HG03432 (cell line): Measurements from ENCODE around the gene DDX54.
"Not testable (repeated sequence)": the region's sequence is repeated elsewhere in the genome, so short reads cannot be mapped to it uniquely, and the experiment has no call there.

Source experiments
- ATAC-seq: cut with Tn5 transposase; IDR thresholded peaks from one replicate; pipeline ENCODE4 v1.9.1; 2021; ENCODE audit warnings: mild to moderate bottlenecking, moderate library complexity; ENCODE audit not compliant: unreplicated experiment

Gene DDX54

DNA sequence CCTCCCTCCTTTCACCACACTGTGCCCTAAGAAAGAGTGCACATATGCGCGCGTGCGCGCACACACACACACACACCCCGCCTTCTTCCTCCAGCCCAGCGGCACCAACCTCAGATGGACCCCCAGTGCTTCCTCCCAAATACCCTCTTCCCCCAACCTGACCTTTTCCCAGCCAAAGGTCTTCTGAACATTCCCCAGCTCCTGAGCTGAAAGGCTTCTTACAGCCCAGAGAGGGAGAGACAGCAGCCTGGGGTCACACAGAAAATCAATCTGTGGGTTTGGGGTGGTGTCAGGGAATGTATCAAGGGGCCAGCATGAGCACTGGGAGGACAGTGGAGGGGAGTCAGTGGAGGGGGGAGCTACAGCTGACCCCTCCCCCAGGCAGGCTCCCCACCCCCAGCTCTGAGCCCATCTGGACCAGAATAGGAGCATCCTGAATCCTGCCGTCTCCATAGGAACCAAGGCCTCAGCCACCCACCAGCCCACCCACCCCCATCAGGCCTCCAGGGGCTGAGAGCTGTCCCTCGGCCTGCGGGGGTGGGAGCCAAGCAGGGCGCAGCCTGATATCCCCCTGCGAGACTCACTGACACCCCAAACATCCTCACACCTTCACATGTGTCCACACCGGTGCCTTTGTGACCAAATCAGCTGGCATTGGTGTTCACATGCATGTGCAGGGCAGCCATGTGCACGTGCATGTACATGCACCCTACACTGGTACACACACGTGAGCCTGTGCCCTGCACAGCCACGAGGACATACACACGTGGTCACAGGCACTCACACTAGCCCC, 55.4 kb downstream of the DDX54 start:
- ATAC-seq, result no peak

DNA sequence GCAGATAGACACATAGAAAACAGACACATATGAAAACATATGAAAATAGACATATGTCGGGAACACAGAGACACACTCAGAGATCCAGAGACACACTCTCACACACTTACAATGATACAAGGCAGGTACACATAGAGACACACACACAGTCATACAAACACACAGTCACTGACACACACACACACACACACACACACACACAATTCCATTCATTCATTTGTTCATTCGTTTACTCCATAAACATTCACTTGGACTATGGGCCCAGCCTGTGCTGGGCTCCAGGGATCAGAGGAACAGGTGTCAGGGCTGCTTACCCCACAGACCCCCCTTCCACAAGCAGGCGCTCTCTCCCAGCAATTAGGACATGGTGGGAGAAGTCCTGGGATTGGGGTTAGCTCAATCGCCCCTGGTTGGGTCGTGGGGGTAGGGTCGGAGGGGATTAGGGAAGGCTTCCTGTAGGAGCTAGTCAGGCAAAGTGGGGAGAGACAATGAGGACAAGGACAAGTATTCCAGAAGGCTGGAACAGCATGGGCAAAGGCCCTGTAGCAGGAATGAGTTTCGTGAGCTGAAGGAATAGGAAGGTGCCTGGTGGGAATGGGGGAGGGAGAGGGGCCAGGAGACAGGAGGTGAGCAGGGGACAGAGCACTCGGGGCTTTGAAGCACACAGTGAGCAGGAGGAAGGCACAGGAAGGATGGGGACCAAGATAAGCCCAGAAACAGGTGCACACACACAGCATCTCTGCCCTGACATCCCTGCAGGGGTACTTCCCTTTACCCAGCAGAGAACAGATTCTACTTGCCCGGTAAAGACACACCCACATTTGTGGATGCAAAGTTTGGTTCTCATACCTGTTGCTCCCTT, 56.2 kb downstream of the DDX54 start:
- ATAC-seq, result no peak

DNA sequence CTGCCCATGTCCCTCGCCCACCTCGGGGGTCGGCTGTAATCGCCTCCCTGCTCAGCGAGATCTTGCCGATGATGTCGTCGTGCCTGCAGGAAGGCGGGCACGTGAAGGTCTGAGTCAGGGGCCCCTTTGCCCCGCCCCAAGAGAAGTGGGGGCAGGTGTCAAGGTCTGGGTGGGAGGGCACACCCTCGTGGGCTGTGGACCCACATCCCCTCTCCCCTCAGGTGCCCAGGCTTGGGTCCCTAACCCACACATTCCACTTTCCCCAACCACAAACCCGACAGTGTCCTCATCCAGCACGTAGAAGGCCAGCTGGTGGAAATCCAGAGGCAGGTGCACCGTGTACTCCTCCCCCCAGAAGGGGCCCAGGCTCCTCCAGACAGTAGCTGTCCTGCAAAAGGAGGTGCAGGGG, 57.5 kb downstream of the DDX54 start:
- no peak for ATAC-seq

DNA sequence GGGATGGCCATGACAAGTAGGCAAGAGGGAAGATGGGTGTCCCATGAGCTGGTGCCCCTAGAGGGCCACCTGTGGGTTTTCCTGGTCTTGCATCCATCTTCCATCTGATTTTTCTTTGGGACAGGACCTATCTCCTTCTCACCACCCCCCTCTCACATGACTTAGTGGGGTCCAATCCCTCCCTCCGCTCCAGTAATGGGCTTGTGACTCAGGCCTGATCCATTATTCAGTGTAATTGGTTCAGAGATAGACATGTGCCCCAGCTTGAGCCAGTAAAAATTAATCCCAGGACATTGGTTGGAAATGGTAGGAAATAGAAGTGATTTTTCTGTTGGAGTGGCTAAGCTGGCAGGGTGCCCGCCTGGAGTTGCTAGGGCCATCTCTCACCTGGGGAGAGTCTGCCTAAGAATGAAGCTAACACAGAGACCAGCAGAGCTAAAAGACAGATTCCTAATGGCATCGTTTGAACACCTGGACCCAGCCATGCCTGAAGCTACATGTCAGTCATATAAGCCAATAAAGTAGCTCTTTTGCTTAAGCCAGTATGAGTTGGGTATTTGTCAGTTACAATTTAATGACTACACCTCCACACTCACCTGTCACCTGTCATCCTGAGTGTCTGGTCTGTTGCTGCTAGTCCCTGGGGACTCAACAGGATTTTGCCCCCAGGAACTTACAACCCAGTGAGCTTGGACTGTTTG, 64.5 kb downstream of the DDX54 start:
- no peak for ATAC-seq

DNA sequence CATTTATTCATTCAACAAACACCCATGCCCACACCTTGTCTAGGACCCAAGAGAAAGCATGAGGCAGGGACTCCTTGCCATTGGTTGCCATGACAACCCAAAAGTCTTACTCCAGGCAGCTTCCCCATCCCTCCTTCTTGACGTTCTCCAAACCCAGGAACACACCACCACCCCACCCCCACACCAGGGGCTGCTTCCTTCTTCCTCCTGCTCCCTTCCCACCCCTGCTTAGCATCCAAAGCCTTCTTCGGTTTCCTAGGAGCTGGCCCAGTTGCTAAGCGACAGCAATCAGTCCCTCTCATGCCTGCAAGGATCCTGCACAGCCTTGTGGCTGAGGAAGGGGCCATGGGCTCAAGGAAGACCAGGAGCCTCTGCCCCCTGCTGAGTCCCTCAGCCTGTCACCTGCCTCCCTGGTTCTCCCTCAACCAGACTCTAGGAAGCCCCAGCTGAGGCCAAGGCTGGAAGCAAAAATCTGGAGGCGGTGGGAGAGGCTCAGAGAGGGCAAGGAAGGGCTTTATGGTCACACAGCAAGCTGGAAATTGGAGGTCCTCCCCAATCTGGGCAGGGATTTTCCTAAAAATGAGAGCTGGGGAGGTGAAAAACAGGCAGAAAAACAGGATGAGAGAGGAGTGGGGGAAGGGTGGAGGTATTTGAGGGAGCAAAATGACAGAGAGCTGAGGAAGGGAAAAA, 65.2 kb downstream of the DDX54 start:
- ATAC-seq, result no peak

DNA sequence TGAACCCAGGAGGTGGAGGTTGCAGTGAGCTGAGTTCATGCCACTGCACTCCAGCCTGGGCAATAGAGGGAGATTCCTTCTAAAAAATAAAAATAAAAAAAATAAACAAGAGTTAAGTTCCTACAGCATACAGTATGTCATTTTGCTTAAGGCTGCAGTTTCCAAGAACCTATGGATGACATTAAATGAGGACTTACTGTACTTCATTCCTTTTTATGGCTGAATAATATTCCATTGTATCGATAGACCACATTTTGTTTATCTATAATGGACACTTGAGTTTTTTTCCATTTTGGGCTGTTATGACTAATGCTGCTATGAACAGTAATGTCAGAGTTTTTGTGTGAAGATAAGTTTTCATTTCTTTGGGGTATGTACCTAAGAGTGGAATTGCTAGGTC, 67.1 kb downstream of the DDX54 start:
- no peak for ATAC-seq

DNA sequence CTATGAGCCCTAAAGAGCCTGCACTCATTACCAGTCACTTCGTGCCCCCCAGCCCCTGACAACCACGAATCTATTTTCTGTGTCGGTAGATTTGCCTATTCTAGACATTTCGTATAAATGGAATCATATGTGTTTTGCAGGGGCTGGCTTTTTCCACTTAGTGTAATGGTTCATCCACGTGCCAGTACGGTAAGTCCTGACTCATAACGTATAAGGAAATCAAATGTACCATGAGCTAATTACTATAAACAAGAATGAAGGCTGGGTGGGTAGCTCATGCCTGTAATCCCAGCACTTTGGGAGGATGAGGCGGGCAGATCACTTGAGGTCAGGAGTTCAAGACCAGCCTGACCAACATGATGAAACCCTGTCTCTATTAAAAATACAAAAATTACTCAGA, 67.6 kb downstream of the DDX54 start:
- ATAC-seq, result not testable (repeated sequence)

DNA sequence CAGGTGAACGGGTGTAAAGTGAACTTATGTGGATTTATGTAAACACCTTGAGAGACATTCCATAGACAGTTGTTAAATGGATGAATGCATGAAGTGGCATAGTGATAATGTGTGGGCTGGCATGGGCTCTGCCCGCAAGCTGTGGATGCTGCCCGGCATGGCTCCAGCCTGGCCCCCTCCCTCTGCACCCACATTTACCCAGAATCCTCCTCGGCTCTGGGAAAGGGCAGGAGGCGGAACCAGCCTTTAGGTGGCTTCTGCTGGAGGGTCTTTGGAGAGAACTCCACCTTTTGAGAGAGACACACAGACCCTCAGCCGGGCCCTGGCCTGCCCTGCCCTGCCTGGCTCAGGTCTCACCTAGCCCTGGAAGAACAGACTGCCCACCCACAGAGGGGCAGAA, 68.4 kb downstream of the DDX54 start:
- ATAC-seq, result no peak

DNA sequence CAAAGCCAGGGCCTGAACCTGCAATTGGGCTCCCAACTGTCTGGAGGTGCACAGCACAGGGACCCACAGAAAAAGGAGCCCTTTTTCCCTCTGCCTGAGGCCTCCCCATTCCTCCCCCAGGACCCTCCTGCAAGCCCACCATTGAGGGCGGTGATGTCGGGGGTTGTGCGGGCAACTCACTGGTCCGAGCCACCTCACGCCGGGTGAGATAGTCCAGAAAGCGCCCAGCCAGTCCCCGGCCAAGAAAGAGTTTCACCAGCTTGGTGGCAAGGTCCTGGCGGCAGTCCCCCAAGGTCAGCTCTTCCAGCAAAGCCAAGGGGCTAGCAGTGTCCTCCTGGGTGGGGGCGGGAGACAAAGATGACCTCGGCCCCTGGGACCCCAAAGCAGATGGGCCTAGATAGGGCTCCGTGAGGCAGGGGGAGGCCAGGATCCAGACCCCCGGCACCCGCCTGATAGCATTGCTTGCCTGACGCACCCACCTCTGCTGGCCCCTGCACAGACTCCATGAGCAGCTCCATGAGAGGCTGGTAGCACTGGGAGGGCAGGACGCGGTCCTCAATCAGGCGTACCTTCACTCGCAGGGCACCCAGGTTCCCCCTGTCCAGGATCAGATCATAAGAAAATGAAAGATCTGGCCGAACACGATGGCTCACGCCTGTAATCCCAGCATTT, 69.7 kb downstream of the DDX54 start:
- no peak for ATAC-seq

DNA sequence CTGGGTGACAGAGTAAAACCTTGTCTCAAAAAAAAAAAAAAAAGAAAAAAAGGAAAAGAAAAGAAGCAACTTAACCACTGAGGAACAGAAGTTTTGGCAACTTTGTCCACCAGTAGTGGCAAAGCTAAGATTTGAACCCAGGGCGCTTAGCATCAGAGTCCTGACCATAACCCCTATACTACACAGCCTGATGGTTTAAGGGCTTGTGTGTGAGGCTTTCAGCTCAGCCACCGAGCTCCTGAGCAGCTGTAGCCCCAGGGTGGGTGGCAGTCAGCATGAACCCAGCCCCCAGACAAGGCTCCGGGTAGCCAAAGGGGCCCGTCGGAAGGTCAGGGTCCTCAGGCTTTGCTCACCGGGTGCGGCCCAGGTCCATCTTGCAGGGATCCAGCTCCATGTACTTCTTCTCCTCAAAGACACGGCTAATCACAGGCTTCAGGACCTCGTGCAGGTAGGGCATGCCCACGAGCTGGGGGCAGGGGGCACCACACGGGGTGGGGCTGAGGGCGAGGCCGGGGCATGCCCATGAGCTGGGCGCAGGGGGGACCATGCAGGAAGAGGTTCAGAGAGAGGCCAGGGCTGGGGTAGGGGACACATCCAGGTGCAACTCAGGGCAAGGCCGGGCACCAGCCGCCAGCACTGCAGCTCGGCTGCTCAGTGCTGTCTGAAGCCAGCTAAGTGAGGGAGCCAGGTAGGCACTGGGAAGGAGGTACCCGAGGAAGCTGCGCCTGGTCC, 70.7 kb downstream of the DDX54 start:
- ATAC-seq, result no peak

DNA sequence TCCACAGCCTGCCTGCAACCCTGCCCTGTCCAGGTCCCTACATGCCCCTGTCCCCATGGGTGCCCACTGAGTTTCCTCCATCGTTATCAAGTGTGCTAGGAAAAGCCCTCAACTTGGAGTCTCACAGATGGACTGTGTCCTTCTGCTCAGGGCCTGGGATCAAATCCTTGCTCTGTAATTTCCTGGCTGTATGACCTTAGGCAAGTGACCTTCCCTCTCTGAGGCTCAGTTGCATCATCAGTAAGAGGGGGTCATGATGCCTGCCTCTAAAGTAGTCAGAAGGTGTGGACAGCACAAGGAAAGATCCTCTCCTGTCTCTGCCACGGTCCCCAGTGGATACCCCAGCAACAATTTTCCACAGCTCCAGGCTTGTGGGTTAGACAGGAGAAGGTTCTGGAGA, 71.9 kb downstream of the DDX54 start:
- no peak for ATAC-seq

DNA sequence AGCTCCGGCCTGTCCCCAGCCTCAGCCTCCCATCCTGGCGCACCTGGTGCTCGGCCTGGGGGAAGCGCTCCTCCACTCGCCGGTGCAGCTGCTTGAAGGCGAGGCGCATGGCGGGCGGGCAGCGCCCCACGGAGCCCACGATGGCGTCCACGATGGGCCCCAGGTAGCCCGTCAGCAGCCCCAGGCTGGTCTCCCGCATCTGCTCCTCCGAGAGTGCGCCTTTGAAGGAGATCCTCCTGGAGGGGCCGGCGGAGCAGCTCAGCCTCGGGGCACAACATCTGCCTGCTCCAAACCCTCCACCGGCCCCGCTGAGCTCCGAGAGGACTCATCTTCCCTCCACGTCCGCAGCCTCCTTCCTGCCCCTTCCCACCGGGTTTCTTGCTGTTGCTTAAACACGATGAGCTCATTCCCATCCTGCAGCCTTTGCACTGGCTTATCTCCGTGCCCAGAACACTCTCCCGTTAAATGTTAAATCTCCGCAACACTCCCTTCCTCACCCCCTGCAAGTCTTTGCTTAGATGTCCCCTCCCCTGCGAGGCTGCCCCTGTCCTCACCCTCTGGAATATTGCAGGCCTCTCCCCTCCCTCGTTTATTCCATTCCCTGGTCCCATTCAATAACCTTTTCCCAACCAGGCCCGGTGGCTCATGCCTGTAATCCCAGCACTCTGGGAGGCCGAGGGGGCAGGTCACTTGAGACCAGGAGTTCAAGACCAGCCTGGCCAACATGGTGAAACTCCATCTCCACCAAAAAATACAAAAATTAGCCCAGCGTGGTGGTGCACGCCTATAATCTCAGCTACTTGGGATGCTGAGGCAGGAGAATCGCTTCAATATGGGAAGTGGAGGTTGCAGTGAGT, 73.0 kb downstream of the DDX54 start:
- no peak for ATAC-seq

DNA sequence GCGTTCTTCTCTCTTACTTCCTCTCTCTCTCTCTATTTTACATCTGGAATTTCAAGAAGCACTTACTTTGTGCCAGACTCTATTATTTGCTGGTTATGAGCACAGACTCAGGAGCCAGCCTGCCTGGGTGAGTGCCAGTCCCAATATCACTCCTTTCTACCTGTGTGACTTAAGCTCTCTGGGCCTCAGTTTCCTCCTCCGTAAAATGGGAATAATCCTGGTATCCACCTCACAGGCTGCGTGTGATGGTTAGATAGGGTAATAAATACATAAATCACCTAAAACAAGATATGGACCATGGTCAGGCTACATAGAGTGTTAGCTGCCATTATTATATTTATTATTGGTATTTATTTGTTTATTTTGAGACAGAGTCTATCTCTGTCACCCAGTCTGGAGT, 74.0 kb downstream of the DDX54 start:
- ATAC-seq, result no peak

DNA sequence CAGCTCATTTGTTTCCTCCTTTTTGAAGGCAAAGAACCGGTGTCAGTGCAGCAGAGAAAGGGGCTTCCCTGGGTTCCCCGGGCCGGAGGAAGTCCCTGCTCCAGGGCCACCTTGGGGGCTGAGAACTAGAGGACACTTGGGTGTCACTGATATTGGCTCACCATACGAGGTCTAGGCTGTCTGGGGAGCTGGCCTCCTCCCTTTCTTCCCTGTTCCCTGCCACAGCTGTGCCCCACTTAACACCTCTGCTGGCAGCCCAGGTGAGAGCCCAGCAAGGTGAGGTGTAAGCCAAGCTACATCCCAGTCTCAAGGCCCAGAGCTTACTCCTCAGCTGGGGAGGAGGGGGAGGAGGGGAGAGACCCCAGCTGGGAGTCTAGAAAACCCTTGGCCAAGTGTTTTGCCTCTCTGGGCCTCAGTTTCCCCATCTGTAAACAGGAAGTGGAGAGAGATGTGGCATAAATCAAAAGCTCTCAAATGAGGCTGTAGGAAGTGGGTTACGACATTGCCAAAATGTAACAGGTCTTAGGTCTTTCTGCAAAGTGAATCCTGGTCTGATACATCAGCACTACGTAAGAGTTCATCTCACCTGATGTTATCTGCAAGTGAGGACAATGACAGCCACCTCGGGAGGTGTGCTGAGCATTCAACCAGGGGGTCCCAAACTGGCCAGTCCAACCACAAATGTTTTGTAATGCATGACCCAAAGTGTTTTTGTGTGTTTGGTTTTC, 75.2 kb downstream of the DDX54 start:
- ATAC-seq, result no peak

DNA sequence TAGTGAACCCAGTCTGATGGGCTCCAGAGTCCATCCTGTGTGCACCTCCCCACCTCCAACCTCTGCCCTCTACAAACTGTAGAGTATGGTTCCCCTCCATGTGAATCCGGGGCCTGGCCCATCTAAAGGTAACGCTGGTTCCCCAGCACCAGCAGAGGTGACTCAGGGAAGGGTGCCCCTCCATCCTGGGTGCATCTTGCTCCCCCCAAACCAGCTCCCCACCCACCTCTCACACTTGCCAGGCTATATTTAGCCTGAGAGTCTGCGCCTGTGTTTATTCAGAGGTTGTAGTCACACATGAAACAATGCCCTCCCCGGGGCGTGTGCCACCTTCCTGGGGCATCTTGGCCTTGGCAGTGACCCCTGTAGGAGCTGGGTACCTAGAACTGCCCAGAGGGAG, 75.9 kb downstream of the DDX54 start:
- no peak for ATAC-seq

DNA sequence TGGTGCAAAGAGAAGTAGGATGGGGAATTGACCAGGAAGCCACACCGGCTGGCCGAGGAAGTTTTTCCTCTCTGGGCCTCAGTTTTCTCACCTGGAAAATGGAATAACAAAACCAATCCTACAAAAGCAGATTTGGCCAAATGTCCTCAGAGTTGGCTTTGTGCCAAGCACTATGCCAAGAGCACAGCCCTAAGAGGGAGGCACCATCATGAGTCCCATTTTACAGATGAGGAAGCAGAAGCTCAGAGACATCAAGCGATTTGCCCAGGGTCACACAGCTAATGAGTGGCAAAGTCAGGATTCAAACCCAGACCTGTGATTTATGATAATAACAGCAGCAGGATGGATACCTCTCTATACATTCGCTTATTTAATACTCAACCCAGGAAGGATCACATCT, 77.0 kb downstream of the DDX54 start:
- ATAC-seq, result no peak
